HCT116 (cell line): Measurements from ENCODE around the gene TRABD. TPM values are rescaled to one million over a fixed set of nuclear protein-coding genes. Genes with fewer than 3 reads are reported as not detected.

Experiments used
- ATAC-seq: fragments of 200-7000 bp; cut with Tn5 transposase; 2 replicates; pipeline ENCODE4 v1.9.1; 2020; ENCODE audit warnings: mild to moderate bottlenecking, moderate library complexity
- BruUV-seq: library from RNA; stranded (reverse); fragments of 400-500 nt; replicated peaks from 2 replicates; lab custom pipeline; 2021; lab: Mats Ljungman, UMichigan
- CTCF ChIA-PET: fragments of 300-600 bp; sonication (Branson Sonifier 250); formaldehyde crosslinking; loops from one replicate; lab custom pipeline; 2021; ENCODE audit warnings: antibody characterized with exemption; lab: Charles Lee
- POLR2A ChIA-PET: fragments of 300-600, 350-600 bp; sonication (Branson Sonifier 250); formaldehyde crosslinking; loops from one replicate; lab custom pipeline; 2021; ENCODE audit warnings: antibody characterized with exemption; lab: Charles Lee
- RAD21 ChIA-PET, 2 experiments: fragments of 300-600 bp; sonication (Branson Sonifier 250); formaldehyde crosslinking; loops; one replicate each; lab custom pipeline; 2023; ENCODE audit warnings: low total read pairs in 2 of 2; ENCODE audit not compliant: uncharacterized antibody in 2 of 2, unreplicated experiment in 2 of 2, low non-redundant PET in 1 of 2; lab: Charles Lee
- DNase-seq: peaks from one replicate; pipeline ENCODE4 v3.0.0-alpha.2; 2010; ENCODE audit warnings: low read depth, low spot score
- H2AFZ ChIP-seq: fragments of 200-600 bp; shearing (Covaris generic), sonication (generic); 2 replicates; pipeline ENCODE4 v1.6.1; 2017; ENCODE audit warnings: low read depth, mixed run types, mixed read lengths, antibody characterized with exemption, low read length; ENCODE audit not compliant: poor library complexity, severe bottlenecking
- H3K27ac ChIP-seq: 2 replicates; pipeline ENCODE4 v1.5.1; 2012; ENCODE audit warnings: low read depth, low read length
- H3K27me3 ChIP-seq: fragments of 200-600 bp; sonication (generic); 2 replicates; pipeline ENCODE4 v1.6.1; 2016; ENCODE audit warnings: mixed run types, low read length, mixed read lengths; ENCODE audit not compliant: insufficient read depth
- H3K36me3 ChIP-seq, 2 experiments: fragments of 200-500 bp in 1 of 2; fragments of 200-600 bp in 1 of 2; sonication (Bioruptor generic) in 1 of 2; sonication (generic) in 1 of 2; 2 replicates each; pipeline versions ENCODE4 v1.5.1 to v1.6.1; 2014 to 2016; ENCODE audit warnings: low read length in 2 of 2, inconsistent platforms in 1 of 2, mixed read lengths in 1 of 2, mixed run types in 1 of 2; ENCODE audit not compliant: insufficient read depth in 2 of 2, control insufficient read depth in 1 of 2
- H3K4me1 ChIP-seq, 2 experiments: fragments of 200-600 bp in 1 of 2; sonication (generic) in 1 of 2; 2 replicates each; pipeline versions ENCODE4 v1.5.1 to v1.6.1; 2012 to 2017; ENCODE audit warnings: low read length in 2 of 2, inconsistent platforms in 1 of 2, mild to moderate bottlenecking in 1 of 2, mixed read lengths in 1 of 2, mixed run types in 1 of 2, moderate library complexity in 1 of 2; ENCODE audit not compliant: insufficient read depth in 2 of 2, control insufficient read depth in 1 of 2
- H3K4me2 ChIP-seq: fragments of 200-600 bp; sonication (generic); 2 replicates; pipeline ENCODE4 v1.6.1; 2017; ENCODE audit warnings: mixed run types, low read length, mixed read lengths
- H3K4me3 ChIP-seq, 2 experiments: fragments of 200-600 bp in 1 of 2; sonication (generic) in 1 of 2; replicated peaks in 1 of 2; 2 replicates each; pipeline ENCODE4 v1.5.1; 2011 to 2016; ENCODE audit warnings: low read length in 2 of 2, control low read depth in 1 of 2, low read depth in 1 of 2, mild to moderate bottlenecking in 1 of 2, mixed read lengths in 1 of 2, mixed run types in 1 of 2
- H3K79me2 ChIP-seq: fragments of 200-600 bp; sonication (generic); 2 replicates; pipeline ENCODE4 v1.6.1; 2017; ENCODE audit warnings: mild to moderate bottlenecking, mixed run types, low read length, moderate library complexity, mixed read lengths; ENCODE audit not compliant: insufficient read depth
- H3K9ac ChIP-seq: fragments of 200-600 bp; sonication (generic); 2 replicates; pipeline ENCODE4 v1.6.1; 2016; ENCODE audit warnings: low read length, mixed read lengths
- H3K9me2 ChIP-seq: fragments of 200-600 bp; sonication (generic), shearing (Covaris generic); 2 replicates; pipeline ENCODE4 v1.6.1; 2017; ENCODE audit warnings: mixed run types, mild to moderate bottlenecking, moderate library complexity; ENCODE audit not compliant: insufficient read depth
- H3K9me3 ChIP-seq, 2 experiments: fragments of 200-500 bp in 1 of 2; fragments of 200-600 bp in 1 of 2; sonication (Bioruptor generic) in 1 of 2; sonication (generic) in 1 of 2; 2 replicates each; pipeline ENCODE4 v1.6.1; 2014 to 2017; ENCODE audit warnings: low read length in 2 of 2, mixed read lengths in 2 of 2, inconsistent platforms in 1 of 2, low read depth in 1 of 2, mild to moderate bottlenecking in 1 of 2, mixed run types in 1 of 2, moderate library complexity in 1 of 2; ENCODE audit not compliant: control insufficient read depth in 1 of 2, insufficient read depth in 1 of 2
- H4K20me1 ChIP-seq: fragments of 200-600 bp; sonication (generic), shearing (Covaris generic); 2 replicates; pipeline ENCODE4 v1.6.1; 2017; ENCODE audit warnings: mixed run types, mild to moderate bottlenecking, moderate library complexity; ENCODE audit not compliant: insufficient read depth
- CEBPB ChIP-seq: IDR thresholded peaks from 2 replicates; pipeline ENCODE4 v1.6.1; 2012; ENCODE audit warnings: low read depth
- EGR1 ChIP-seq: IDR thresholded peaks from 2 replicates; pipeline ENCODE4 v1.6.1; 2012; ENCODE audit warnings: low read depth
- EZH2 ChIP-seq: fragments of 200-600 bp; sonication (generic); IDR thresholded peaks from 2 replicates; pipeline ENCODE4 v1.6.1; 2017; ENCODE audit warnings: antibody characterized with exemption, mixed run types
- EZH2phosphoT487 ChIP-seq: fragments of 200-600 bp; IDR thresholded peaks from 2 replicates; pipeline ENCODE4 v1.6.1; 2018; ENCODE audit warnings: antibody characterized with exemption, borderline replicate concordance
- MAX ChIP-seq: IDR thresholded peaks from 2 replicates; pipeline ENCODE4 v1.6.1; 2012
- RAD21 ChIP-seq: IDR thresholded peaks from 2 replicates; pipeline ENCODE4 v1.6.1; 2012; ENCODE audit warnings: low read depth, mild to moderate bottlenecking
- SIN3A ChIP-seq: IDR thresholded peaks from 2 replicates; pipeline ENCODE4 v1.6.1; 2012; ENCODE audit warnings: low read depth
- SRF ChIP-seq: IDR thresholded peaks from 2 replicates; pipeline ENCODE4 v1.6.1; 2012; ENCODE audit warnings: low read depth
- TCF7L2 ChIP-seq: IDR thresholded peaks from 2 replicates; pipeline ENCODE4 v1.7.0; 2011; ENCODE audit warnings: borderline replicate concordance, inconsistent platforms; ENCODE audit not compliant: insufficient read depth, insufficient read length; ENCODE audit errors: extremely low read depth
- ZFX ChIP-seq: fragments of 450-650 bp; IDR thresholded peaks from 2 replicates; pipeline ENCODE4 v1.6.1; 2017
- ZNF274 ChIP-seq: fragments of 200-500 bp; sonication (Bioruptor generic); IDR thresholded peaks from 2 replicates; pipeline ENCODE4 v1.6.1; 2014; ENCODE audit warnings: mild to moderate bottlenecking, low read depth, low read length, inconsistent platforms
- intact Hi-C: fragments of 100-400 bp; cut with micrococcal nuclease; formaldehyde crosslinking; loops from 2 replicates; pipeline ENCODE4 v1.10.0; 2022
- total RNA-seq: library from RNA; stranded (reverse); gene quantifications from one replicate; pipeline ENCODE4 v1.2.1, GENCODE V29; 2021; ENCODE audit not compliant: unreplicated experiment
- TF ChIP-seq, protein P1 (sequence below): IDR thresholded peaks from 2 replicates; pipeline ENCODE4 v1.6.1; 2011; ENCODE audit warnings: mild to moderate bottlenecking, low read length, moderate library complexity; ENCODE audit not compliant: insufficient replicate concordance; ENCODE audit errors: extremely low read depth

The TRABD gene
- total RNA-seq, 1 experiment from 2014 or later: 90.3 TPM

DNA sequence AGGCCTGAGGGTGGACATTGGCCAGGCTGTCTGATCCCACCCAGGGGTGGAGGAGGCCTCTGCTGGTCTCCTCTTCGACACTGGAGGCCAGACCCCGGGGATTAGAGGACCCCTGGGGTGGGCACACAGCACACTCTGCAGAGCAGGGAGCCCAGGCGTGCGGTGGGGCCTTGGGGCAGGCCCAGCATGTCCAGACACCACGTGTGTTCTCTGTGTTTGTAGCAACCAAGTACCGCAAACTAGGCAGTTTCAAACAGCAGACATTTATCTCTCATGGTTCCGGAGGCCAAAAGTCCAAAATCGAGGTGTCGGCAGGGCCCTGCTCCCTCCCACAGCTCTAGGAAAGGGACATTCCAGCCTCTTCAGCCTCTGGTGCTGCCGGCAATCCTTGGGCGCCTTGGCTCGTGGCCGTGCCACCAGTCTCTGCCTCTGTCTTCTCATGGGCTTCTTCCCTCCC lies 13.7 kb upstream of the TRABD start:
- no TSS peak for BruUV-seq
- ChIA-PET RAD21 (no interaction called here), CTCF (no interaction called here), POLR2A (no interaction called here)
- H3K27ac ChIP-seq: no peak overlapping the region
- DNase-seq (no peak), ATAC-seq (no peak)
- H3K9me3 ChIP-seq: no peaks in the 10 kb centered on the region
- no peaks in the 10 kb centered on the region for H3K4me1 ChIP-seq
- no peak overlapping the region for H2AFZ ChIP-seq
- no peaks in the 10 kb centered on the region for H3K79me2 ChIP-seq
- TF ChIP-seq TCF7L2 (no peak), RAD21 (no peak), SRF (no peak), ZFX (no peak), ZNF274 (no peak), CEBPB (no peak), MAX (no peak), SIN3A (no peak), EGR1 (no peak), EZH2 (no peak), EZH2phosphoT487 (no peak)
- TF ChIP-seq, protein P1, sequence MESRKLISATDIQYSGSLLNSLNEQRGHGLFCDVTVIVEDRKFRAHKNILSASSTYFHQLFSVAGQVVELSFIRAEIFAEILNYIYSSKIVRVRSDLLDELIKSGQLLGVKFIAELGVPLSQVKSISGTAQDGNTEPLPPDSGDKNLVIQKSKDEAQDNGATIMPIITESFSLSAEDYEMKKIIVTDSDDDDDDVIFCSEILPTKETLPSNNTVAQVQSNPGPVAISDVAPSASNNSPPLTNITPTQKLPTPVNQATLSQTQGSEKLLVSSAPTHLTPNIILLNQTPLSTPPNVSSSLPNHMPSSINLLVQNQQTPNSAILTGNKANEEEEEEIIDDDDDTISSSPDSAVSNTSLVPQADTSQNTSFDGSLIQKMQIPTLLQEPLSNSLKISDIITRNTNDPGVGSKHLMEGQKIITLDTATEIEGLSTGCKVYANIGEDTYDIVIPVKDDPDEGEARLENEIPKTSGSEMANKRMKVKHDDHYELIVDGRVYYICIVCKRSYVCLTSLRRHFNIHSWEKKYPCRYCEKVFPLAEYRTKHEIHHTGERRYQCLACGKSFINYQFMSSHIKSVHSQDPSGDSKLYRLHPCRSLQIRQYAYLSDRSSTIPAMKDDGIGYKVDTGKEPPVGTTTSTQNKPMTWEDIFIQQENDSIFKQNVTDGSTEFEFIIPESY: no peak
- no peak overlapping the region for H3K4me3 ChIP-seq
- no peaks in the 10 kb centered on the region for H4K20me1 ChIP-seq
- H3K9me2 ChIP-seq: no peaks in the 10 kb centered on the region
- no peaks in the 10 kb centered on the region for H3K27me3 ChIP-seq
- H3K36me3 ChIP-seq: no peaks in the 10 kb centered on the region
- intact Hi-C loops: no loop called here
- H3K9ac ChIP-seq: no peak overlapping the region
- no peak overlapping the region for H3K4me2 ChIP-seq
